Esophagus muscularis mucosa (tissue), 4 donors: ENCODE measurements around the gene RPL18.

Experiments used
- EP300 ChIP-seq: sonication (generic); formaldehyde crosslinking; IDR thresholded peaks from one replicate; pipeline ENCODE4 v1.6.1; 2017; ENCODE audit warnings: antibody characterized with exemption
- POLR2AphosphoS5 ChIP-seq, 2 donors: sonication (generic); formaldehyde crosslinking; IDR thresholded peaks; one replicate each; pipeline ENCODE4 v1.6.1; 2017; ENCODE audit warnings: antibody characterized with exemption in 2 of 2
- TF ChIP-seq, protein P1 (sequence below), 3 experiments: fragments of 200-600 bp in 2 of 3; fragments of 450-650 bp in 1 of 3; sonication (generic) in 2 of 3; IDR thresholded peaks; one replicate each; pipeline ENCODE4 v1.5.1; 2017 to 2019; ENCODE audit warnings: antibody characterized with exemption in 3 of 3, mild to moderate bottlenecking in 2 of 3, moderate library complexity in 1 of 3

DNA sequence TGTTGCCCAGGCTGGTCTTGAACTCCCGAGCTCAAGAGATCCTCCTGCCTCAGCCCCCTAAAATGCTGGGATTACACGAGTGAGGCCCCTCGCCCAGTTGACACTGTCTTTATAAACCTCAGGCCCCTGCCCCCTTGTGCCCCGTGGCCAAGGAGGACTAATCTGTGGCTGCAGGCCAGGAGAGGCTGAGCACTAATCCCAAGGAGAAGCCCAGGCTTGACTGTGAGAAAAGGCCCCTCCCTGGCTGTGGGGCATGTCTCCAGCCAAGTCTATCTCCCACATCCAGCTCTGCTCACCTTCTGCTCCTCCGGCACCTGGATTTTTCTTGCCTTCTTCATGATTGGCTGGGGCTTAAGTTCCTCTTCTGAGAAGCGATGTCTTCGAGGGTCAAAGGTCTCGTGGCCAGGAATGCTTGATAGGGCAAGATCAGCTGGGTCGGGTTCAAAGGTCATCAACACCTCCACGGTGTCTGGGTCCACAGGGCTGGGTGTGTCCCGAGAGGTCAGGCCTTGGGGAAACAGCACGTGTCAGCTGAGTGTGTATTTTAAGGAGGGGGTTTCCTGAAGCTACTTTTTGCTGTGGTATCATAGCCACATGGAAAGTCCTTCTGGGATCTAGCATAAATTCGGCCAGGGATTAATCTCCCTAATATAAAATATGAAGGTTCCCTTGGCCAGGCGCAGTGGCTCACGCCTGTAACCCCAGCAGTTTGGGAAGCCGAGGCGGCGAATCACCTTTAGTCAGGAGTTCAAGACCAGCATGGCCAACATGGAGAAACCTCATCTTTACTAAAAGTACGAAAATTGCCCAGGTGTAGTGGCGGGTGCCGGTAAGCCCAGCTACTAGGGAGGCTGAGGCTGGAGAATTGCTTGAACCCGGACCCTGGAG lies 14.4 kb upstream of the RPL18 start:
- TF ChIP-seq, protein P1, sequence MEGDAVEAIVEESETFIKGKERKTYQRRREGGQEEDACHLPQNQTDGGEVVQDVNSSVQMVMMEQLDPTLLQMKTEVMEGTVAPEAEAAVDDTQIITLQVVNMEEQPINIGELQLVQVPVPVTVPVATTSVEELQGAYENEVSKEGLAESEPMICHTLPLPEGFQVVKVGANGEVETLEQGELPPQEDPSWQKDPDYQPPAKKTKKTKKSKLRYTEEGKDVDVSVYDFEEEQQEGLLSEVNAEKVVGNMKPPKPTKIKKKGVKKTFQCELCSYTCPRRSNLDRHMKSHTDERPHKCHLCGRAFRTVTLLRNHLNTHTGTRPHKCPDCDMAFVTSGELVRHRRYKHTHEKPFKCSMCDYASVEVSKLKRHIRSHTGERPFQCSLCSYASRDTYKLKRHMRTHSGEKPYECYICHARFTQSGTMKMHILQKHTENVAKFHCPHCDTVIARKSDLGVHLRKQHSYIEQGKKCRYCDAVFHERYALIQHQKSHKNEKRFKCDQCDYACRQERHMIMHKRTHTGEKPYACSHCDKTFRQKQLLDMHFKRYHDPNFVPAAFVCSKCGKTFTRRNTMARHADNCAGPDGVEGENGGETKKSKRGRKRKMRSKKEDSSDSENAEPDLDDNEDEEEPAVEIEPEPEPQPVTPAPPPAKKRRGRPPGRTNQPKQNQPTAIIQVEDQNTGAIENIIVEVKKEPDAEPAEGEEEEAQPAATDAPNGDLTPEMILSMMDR (IDR thresholded peaks at IDR 0.05), result no peak
- TF ChIP-seq EP300 (no peak), POLR2AphosphoS5 (IDR thresholded peaks at IDR 0.05) (no peak)
